Uterus (tissue), 2 donors: Measurements from ENCODE around the gene MT1M.

Source experiments
- POLR2A ChIP-seq, 2 donors: fragments of 450-650 bp; IDR thresholded peaks; one replicate each; pipeline ENCODE4 v1.6.1; 2016; ENCODE audit warnings: antibody characterized with exemption in 2 of 2, mild to moderate bottlenecking in 1 of 2, moderate library complexity in 1 of 2
- TF ChIP-seq, protein P1 (sequence below), 4 experiments: fragments of 200-600 bp in 2 of 4; fragments of 450-650 bp in 2 of 4; sonication (generic) in 2 of 4; IDR thresholded peaks; one replicate each; pipeline ENCODE4 v1.5.1; 2016 to 2019; ENCODE audit warnings: antibody characterized with exemption in 4 of 4, mild to moderate bottlenecking in 2 of 4, moderate library complexity in 1 of 4

DNA sequence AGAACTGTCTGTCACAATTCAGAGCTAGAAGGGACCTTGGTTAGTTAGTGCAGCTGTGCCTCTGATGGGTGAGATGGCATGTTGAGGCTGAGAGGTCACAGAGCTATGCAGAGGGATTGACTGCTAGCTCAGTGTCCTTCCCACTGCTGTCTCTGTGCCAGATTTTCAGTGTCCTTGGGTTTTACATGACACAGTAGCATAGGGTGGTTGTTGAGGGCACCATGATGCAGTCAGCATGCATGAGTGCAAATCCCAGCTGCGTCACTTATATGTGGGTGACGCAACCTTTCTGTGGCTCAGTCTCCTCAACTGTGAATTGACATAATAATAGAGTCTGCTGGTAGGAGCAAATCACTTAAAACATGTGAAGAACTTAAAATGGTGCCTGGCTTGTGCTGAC is 8.7 kb downstream of the MT1M start:
- TF ChIP-seq, protein P1, sequence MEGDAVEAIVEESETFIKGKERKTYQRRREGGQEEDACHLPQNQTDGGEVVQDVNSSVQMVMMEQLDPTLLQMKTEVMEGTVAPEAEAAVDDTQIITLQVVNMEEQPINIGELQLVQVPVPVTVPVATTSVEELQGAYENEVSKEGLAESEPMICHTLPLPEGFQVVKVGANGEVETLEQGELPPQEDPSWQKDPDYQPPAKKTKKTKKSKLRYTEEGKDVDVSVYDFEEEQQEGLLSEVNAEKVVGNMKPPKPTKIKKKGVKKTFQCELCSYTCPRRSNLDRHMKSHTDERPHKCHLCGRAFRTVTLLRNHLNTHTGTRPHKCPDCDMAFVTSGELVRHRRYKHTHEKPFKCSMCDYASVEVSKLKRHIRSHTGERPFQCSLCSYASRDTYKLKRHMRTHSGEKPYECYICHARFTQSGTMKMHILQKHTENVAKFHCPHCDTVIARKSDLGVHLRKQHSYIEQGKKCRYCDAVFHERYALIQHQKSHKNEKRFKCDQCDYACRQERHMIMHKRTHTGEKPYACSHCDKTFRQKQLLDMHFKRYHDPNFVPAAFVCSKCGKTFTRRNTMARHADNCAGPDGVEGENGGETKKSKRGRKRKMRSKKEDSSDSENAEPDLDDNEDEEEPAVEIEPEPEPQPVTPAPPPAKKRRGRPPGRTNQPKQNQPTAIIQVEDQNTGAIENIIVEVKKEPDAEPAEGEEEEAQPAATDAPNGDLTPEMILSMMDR (IDR thresholded peaks at IDR 0.05): no peak
- TF ChIP-seq POLR2A (IDR thresholded peaks at IDR 0.05): no peak
